ENCODE results near the gene ITGA2B.
"Not testable (repeated sequence)": the region's sequence is repeated elsewhere in the genome, so short reads cannot be mapped to it uniquely, and the experiment has no call there.

Gene ITGA2B

GRCh38 chr17:44335564-44335963, 53.9 kb downstream of the ITGA2B start:
- Histone ChIP-seq H3K4me3 (ENCODE audit: low read depth, low read length) (no peak overlapping the region), H3K27me3 (no peaks in the 10 kb centered on the region), H3K36me3 (no peaks in the 10 kb centered on the region), H3K9me3 (no peaks in the 10 kb centered on the region), H3K4me1 (0 out of 2 replicates have a peak, but pooled peaks cover 3% of the 10 kb centered on the region)
- DNase-seq: no peak
- TF ChIP-seq CTCF (IDR thresholded peaks at IDR 0.05; ENCODE audit: low read depth, low read length): no peak

- Histone ChIP-seq H3K36me3 (no peaks in the 10 kb centered on the region), H3K27me3 (no peaks in the 10 kb centered on the region), H3K4me1 (0 out of 2 replicates have a peak, but pooled peaks cover 3% of the 10 kb centered on the region), H3K9me3 (no peaks in the 10 kb centered on the region), H3K4me3 (ENCODE audit: low read depth, low read length) (no peak overlapping the region)
- DNase-seq: no peak
- no peak for TF ChIP-seq CTCF (IDR thresholded peaks at IDR 0.05; ENCODE audit: low read depth, low read length)
Measured at GRCh38 chr17:44334727-44335126, 54.7 kb downstream of the ITGA2B start.

- DNase-seq: no peak
- no peaks in the 10 kb centered on the region for H3K36me3 ChIP-seq
- H3K27me3 ChIP-seq: no peaks in the 10 kb centered on the region
- TF ChIP-seq CTCF (IDR thresholded peaks at IDR 0.05; ENCODE audit: low read depth, low read length): no peak
- H3K4me3 ChIP-seq (ENCODE audit: low read depth, low read length): no peak overlapping the region
- no peaks in the 10 kb centered on the region for H3K9me3 ChIP-seq
- H3K4me1 ChIP-seq: 0 out of 2 replicates have a peak, but pooled peaks cover 3% of the 10 kb centered on the region
Measured at GRCh38 chr17:44334315-44334714, 55.1 kb downstream of the ITGA2B start.

GRCh38 chr17:44333371-44333770, 56.1 kb downstream of the ITGA2B start:
- no peaks in the 10 kb centered on the region for H3K36me3 ChIP-seq
- no peak for DNase-seq
- no peak for TF ChIP-seq CTCF (IDR thresholded peaks at IDR 0.05; ENCODE audit: low read depth, low read length)
- no peaks in the 10 kb centered on the region for H3K27me3 ChIP-seq
- H3K4me1 ChIP-seq: 0 out of 2 replicates have a peak, but pooled peaks cover 3% of the 10 kb centered on the region
- H3K4me3 ChIP-seq (ENCODE audit: low read depth, low read length): no peak overlapping the region
- no peaks in the 10 kb centered on the region for H3K9me3 ChIP-seq

- Histone ChIP-seq H3K4me3 (ENCODE audit: low read depth, low read length) (no peak overlapping the region), H3K27me3 (no peaks in the 10 kb centered on the region), H3K4me1 (0 out of 2 replicates have a peak, but pooled peaks cover 3% of the 10 kb centered on the region), H3K9me3 (no peaks in the 10 kb centered on the region), H3K36me3 (no peaks in the 10 kb centered on the region)
- peak; percentile 88 for TF ChIP-seq CTCF (IDR thresholded peaks at IDR 0.05; ENCODE audit: low read depth, low read length)
- peak; percentile 81 for DNase-seq
Measured at GRCh38 chr17:44331249-44331760, 58.1 kb downstream of the ITGA2B start.

GRCh38 chr17:44330263-44330662, 59.2 kb downstream of the ITGA2B start:
- H3K9me3 ChIP-seq; DNase-seq; H3K36me3 ChIP-seq; H3K4me3 ChIP-seq (ENCODE audit: low read depth, low read length); H3K27me3 ChIP-seq; H3K4me1 ChIP-seq: not testable (repeated sequence)

- not testable (repeated sequence) for H3K27me3 ChIP-seq
Measured at GRCh38 chr17:44329516-44329915, 59.9 kb downstream of the ITGA2B start.

More at GRCh38 chr17:44329516-44329915, 59.9 kb downstream of the ITGA2B start:
- H3K9me3 ChIP-seq; H3K4me1 ChIP-seq; H3K4me3 ChIP-seq (ENCODE audit: low read depth, low read length); DNase-seq; H3K36me3 ChIP-seq: not testable (repeated sequence)

All from BE2C (cell line).